Ovary (tissue), 9 donors: ENCODE data around the gene CTNNA1. TPM values are rescaled to one million over a fixed set of nuclear protein-coding genes. Genes with fewer than 3 reads are reported as not detected.

Experiments used
- DNase-seq, 5 donors: peaks; one replicate each; pipeline ENCODE4 v3.0.0-alpha.2; 2019 to 2020
- H3K27ac ChIP-seq, 2 donors: fragments of 200-600 bp; one replicate each; pipeline versions ENCODE4 v1.5.1 to v1.8.0; 2019 to 2022
- H3K27me3 ChIP-seq: fragments of 200-600 bp; one replicate; pipeline ENCODE4 v1.8.0; 2022
- H3K36me3 ChIP-seq: fragments of 200-600 bp; sonication (generic); one replicate; pipeline ENCODE4 v1.5.1; 2019
- H3K4me1 ChIP-seq: one replicate; pipeline ENCODE4 v1.8.1; 2013; ENCODE audit warnings: mild to moderate bottlenecking, moderate library complexity; ENCODE audit not compliant: insufficient read depth
- H3K4me3 ChIP-seq: fragments of 200-600 bp; sonication (generic); one replicate; pipeline ENCODE4 v1.5.1; 2017
- H3K9me3 ChIP-seq, 2 donors: fragments of 200-600 bp in 1 of 2; sonication (generic) in 1 of 2; one replicate each; pipeline versions ENCODE4 v1.5.1 to v1.8.1; 2013 to 2019; ENCODE audit warnings: mild to moderate bottlenecking in 1 of 2, moderate library complexity in 1 of 2
- CTCF ChIP-seq, 3 donors: fragments of 450-650 bp in 2 of 3; fragments of 200-600 bp in 1 of 3; IDR thresholded peaks; one replicate each; pipeline versions ENCODE4 v1.5.1 to v1.8.0; 2016 to 2022; ENCODE audit warnings: antibody characterized with exemption in 3 of 3, mild to moderate bottlenecking in 1 of 3
- EP300 ChIP-seq: sonication (generic); formaldehyde crosslinking; IDR thresholded peaks from one replicate; pipeline ENCODE4 v1.6.1; 2017; ENCODE audit warnings: antibody characterized with exemption
- POLR2A ChIP-seq: fragments of 450-650 bp; IDR thresholded peaks from one replicate; pipeline ENCODE4 v1.6.1; 2017; ENCODE audit warnings: antibody characterized with exemption, mild to moderate bottlenecking, moderate library complexity
- WGBS, 3 donors: extraction: QIAGEN DNeasy Blood & Tissue Kit in 1 of 3; methylation state at CpG; one replicate each; pipeline versions ENCODE4 v1.1.5 to v1.1.7; 2013 to 2017; 5-methylcytosine and 5-hydroxymethylcytosine counted together
- intact Hi-C, 4 donors: fragments of 100-400 bp; cut with DNase I; formaldehyde crosslinking; loops; one replicate each; pipeline versions ENCODE4 v1.11.0 to v1.15.1; 2022 to 2023
- polyA plus RNA-seq, 2 donors: library from polyadenylated mRNA; stranded (reverse); fragments of 200-250 nt in 1 of 2; fragments of 350-450 nt in 1 of 2; fragmentation: Illumina TruSeq in 1 of 2; extraction: RNeasy Lipid Tissue Mini Kit (QIAGEN cat#74804) in 1 of 2; gene quantifications; one replicate each; pipeline ENCODE4 v1.2.3, GENCODE V29; 2013 to 2014
- total RNA-seq, 7 donors: library from RNA; depleted of rRNA in 2 of 7; stranded (reverse); fragments of >200 nt in 2 of 7; fragmentation: NEBNext Ultra II Directional in 3 of 7; extraction: Animal tissue kit (Norgen Biotek cat#: 25700) in 3 of 7; gene quantifications; one replicate each; pipeline versions ENCODE4 v1.1.0 to v1.2.4, GENCODE V29; 2016 to 2023
- donor health status: DM: no; HTN: no; CAD: no; lungs with moderate emphysema.
- donor health status: DM: no; HTN: no; CAD: no.
- donor health status: Bipolar disorder and iron deficiency.
- donor health status: DM: yes; HTN: yes; CAD: no.
- donor health status: DM: no; HTN: no; CAD: no.
- donor health status: DM: yes; HTN: yes; CAD: no.

The CTNNA1 gene
- total and polyA plus RNA-seq, 9 donors: 125 to 306 (median 230) TPM

GRCh38 chr5:138706655-138707480 lies 46.4 kb upstream of the CTNNA1 start:
- intact Hi-C loops: no loop called here
- WGBS, 3 donors: 71 to 75% (median 74%) methylated on average over 10 of the region's 10 CpGs
- no peak for DNase-seq
- Histone ChIP-seq H3K27me3 (no peaks in the 10 kb centered on the region), H3K27ac (no peak overlapping the region), H3K36me3 (no peaks in the 10 kb centered on the region), H3K4me1 (no peaks in the 10 kb centered on the region), H3K9me3 (no peaks in the 10 kb centered on the region), H3K4me3 (no peak overlapping the region)
- TF ChIP-seq POLR2A (no peak), EP300 (no peak)

GRCh38 chr5:138708791-138709190 lies 44.4 kb upstream of the CTNNA1 start:
- intact Hi-C loops: no loop called here
- Histone ChIP-seq H3K27me3 (no peaks in the 10 kb centered on the region), H3K4me1 (no peaks in the 10 kb centered on the region), H3K4me3 (no peak overlapping the region), H3K9me3 (no peaks in the 10 kb centered on the region), H3K27ac (no peak overlapping the region), H3K36me3 (no peaks in the 10 kb centered on the region)
- DNase-seq: no peak
- TF ChIP-seq POLR2A (no peak), CTCF (IDR thresholded peaks at IDR 0.05) (no peak), EP300 (no peak)
- WGBS, 3 donors: 74 to 78% (median 76%) methylated on average over 6 of the region's 6 CpGs

GRCh38 chr5:138709202-138709601 lies 44.0 kb upstream of the CTNNA1 start:
- no peak overlapping the region for H3K4me3 ChIP-seq
- H3K4me1 ChIP-seq: no peaks in the 10 kb centered on the region
- H3K27ac ChIP-seq: no peak overlapping the region
- no peak for DNase-seq
- no peaks in the 10 kb centered on the region for H3K27me3 ChIP-seq
- TF ChIP-seq CTCF (IDR thresholded peaks at IDR 0.05) (no peak), POLR2A (no peak), EP300 (no peak)
- WGBS, 3 donors: 66 to 81% (median 68%) methylated on average over 9 of the region's 9 CpGs
- no peaks in the 10 kb centered on the region for H3K36me3 ChIP-seq
- intact Hi-C loops: no loop called here
- H3K9me3 ChIP-seq: no peaks in the 10 kb centered on the region

GRCh38 chr5:138711087-138711486 lies 42.1 kb upstream of the CTNNA1 start:
- Histone ChIP-seq H3K27me3 (no peaks in the 10 kb centered on the region), H3K9me3 (no peaks in the 10 kb centered on the region), H3K36me3 (no peaks in the 10 kb centered on the region), H3K27ac (no peak overlapping the region), H3K4me3 (no peak overlapping the region), H3K4me1 (no peaks in the 10 kb centered on the region)
- TF ChIP-seq CTCF (IDR thresholded peaks at IDR 0.05) (no peak), POLR2A (no peak), EP300 (no peak)
- intact Hi-C loops: no loop called here
- 83 to 88% (median 86%) methylated on average over 6 of the region's 6 CpGs for WGBS, 3 donors
- DNase-seq: no peak

- Histone ChIP-seq H3K27ac (no peak overlapping the region), H3K36me3 (no peaks in the 10 kb centered on the region), H3K4me1 (no peaks in the 10 kb centered on the region), H3K4me3 (no peak overlapping the region), H3K9me3 (no peaks in the 10 kb centered on the region), H3K27me3 (no peaks in the 10 kb centered on the region)
- TF ChIP-seq CTCF (IDR thresholded peaks at IDR 0.05) (no peak), POLR2A (no peak), EP300 (no peak)
- no peak for DNase-seq
- intact Hi-C loops: no loop called here
- 73 to 79% (median 74%) methylated on average over 3 of the region's 3 CpGs for WGBS, 3 donors
Observed at GRCh38 chr5:138711811-138712210, 41.4 kb upstream of the CTNNA1 start.
